Tibial artery (tissue), 4 donors: ENCODE data around the gene CABP1.

Experiments
- DNase-seq, 2 donors: peaks; one replicate each; pipeline ENCODE4 v3.0.0-alpha.2; 2019
- H3K27ac ChIP-seq, 2 donors: fragments of 200-600 bp; sonication (generic) in 1 of 2; 1 replicate in 1 of 2; 2 replicates in 1 of 2; pipeline ENCODE4 v1.5.1; 2018 to 2019; ENCODE audit warnings: mild to moderate bottlenecking in 1 of 2
- H3K27me3 ChIP-seq, 2 donors: fragments of 200-600 bp; sonication (generic) in 1 of 2; one replicate each; pipeline versions ENCODE4 v1.5.1 to v1.6.0; 2016 to 2019
- H3K36me3 ChIP-seq, 3 donors: fragments of 200-600 bp; sonication (generic) in 2 of 3; one replicate each; pipeline ENCODE4 v1.5.1; 2016 to 2019; ENCODE audit warnings: mild to moderate bottlenecking in 2 of 3
- H3K4me1 ChIP-seq, 4 donors: fragments of 200-600 bp; sonication (generic) in 2 of 4; 1 replicate in 3 of 4; 2 replicates in 1 of 4; pipeline ENCODE4 v1.5.1; 2016 to 2019
- H3K4me3 ChIP-seq, 2 donors: fragments of 200-600 bp; sonication (generic) in 1 of 2; 1 replicate in 1 of 2; 2 replicates in 1 of 2; pipeline ENCODE4 v1.5.1; 2018 to 2019; ENCODE audit warnings: mild to moderate bottlenecking in 2 of 2
- H3K9me3 ChIP-seq, 3 donors: fragments of 200-600 bp; sonication (generic) in 1 of 3; one replicate each; pipeline ENCODE4 v1.5.1; 2016 to 2019
- CTCF ChIP-seq, 2 experiments: fragments of 200-600 bp in 1 of 2; fragments of 450-650 bp in 1 of 2; IDR thresholded peaks; one replicate each; pipeline ENCODE4 v1.5.1; 2017 to 2019; ENCODE audit warnings: antibody characterized with exemption in 2 of 2, mild to moderate bottlenecking in 1 of 2, moderate library complexity in 1 of 2
- intact Hi-C: fragments of 100-400 bp; cut with DNase I; formaldehyde crosslinking; loops from one replicate; pipeline ENCODE4 v1.15.0; 2023; ENCODE audit warnings: low total_unique reads

Gene CABP1

GRCh38 chr12:120642826-120643225, 2.4 kb downstream of the CABP1 start:
- intact Hi-C loops, result loop anchor here (10.0 kb wide), 1 partner anchor 332 kb away; the partner anchor contains the start of gene HNF1A
- Histone ChIP-seq H3K27ac (no peak overlapping the region), H3K36me3 (no peaks in the 10 kb centered on the region), H3K4me1 (peaks cover 0 to 22% (median 15%) of the 10 kb centered on the region in 4 donors), H3K9me3 (no peaks in the 10 kb centered on the region), H3K4me3 (no peak overlapping the region), H3K27me3 (peaks cover 0 to 79% of the 10 kb centered on the region in 2 donors)
- DNase-seq, result no peak
- no peak for TF ChIP-seq CTCF (IDR thresholded peaks at IDR 0.05)

- Histone ChIP-seq H3K36me3 (no peaks in the 10 kb centered on the region), H3K9me3 (no peaks in the 10 kb centered on the region), H3K4me1 (peaks cover 0 to 25% (median 18%) of the 10 kb centered on the region in 4 donors), H3K27ac (no peak overlapping the region), H3K27me3 (peaks cover 0 to 72% of the 10 kb centered on the region in 2 donors), H3K4me3 (no peak overlapping the region)
- no peak for DNase-seq
- intact Hi-C loops, result loop anchor here (10.0 kb wide), 1 partner anchor 331 kb away; the partner anchor contains the start of gene HNF1A
- TF ChIP-seq CTCF (IDR thresholded peaks at IDR 0.05), result no peak
Measured at GRCh38 chr12:120643574-120643973, 3.1 kb downstream of the CABP1 start.

GRCh38 chr12:120646044-120646443, 5.6 kb downstream of the CABP1 start:
- H3K4me3 ChIP-seq, result no peak overlapping the region
- no peak overlapping the region for H3K27ac ChIP-seq
- no peaks in the 10 kb centered on the region for H3K36me3 ChIP-seq
- no peak for DNase-seq
- no peak for TF ChIP-seq CTCF (IDR thresholded peaks at IDR 0.05)
- intact Hi-C loops, result loop anchor here (5.0 to 10.0 kb wide), 4 partner anchors 41 to 329 kb away; partner anchors contain the start of genes HNF1A, MLEC, POP5 and UNC119B
- peaks cover 0 to 52% of the 10 kb centered on the region in 2 donors for H3K27me3 ChIP-seq
- no peaks in the 10 kb centered on the region for H3K9me3 ChIP-seq
- peaks cover 0 to 30% (median 23%) of the 10 kb centered on the region in 4 donors for H3K4me1 ChIP-seq

GRCh38 chr12:120647375-120647755, 6.9 kb downstream of the CABP1 start:
- DNase-seq, result no peak
- Histone ChIP-seq H3K9me3 (no peaks in the 10 kb centered on the region), H3K27ac (no peak overlapping the region), H3K27me3 (peaks cover 0 to 38% of the 10 kb centered on the region in 2 donors), H3K36me3 (no peaks in the 10 kb centered on the region), H3K4me1 (peaks cover 0 to 36% (median 22%) of the 10 kb centered on the region in 4 donors), H3K4me3 (no peak overlapping the region)
- intact Hi-C loops, result loop anchor here (5.0 to 10.0 kb wide), 4 partner anchors 40 to 327 kb away; partner anchors contain the start of genes HNF1A, MLEC, POP5 and UNC119B
- TF ChIP-seq CTCF (IDR thresholded peaks at IDR 0.05), result no peak

- Histone ChIP-seq H3K27ac (peak overlapping the region; percentile 88 to 92), H3K4me1 (peaks cover 0 to 58% (median 42%) of the 10 kb centered on the region in 4 donors), H3K36me3 (no peaks in the 10 kb centered on the region), H3K27me3 (peaks cover 0 to 17% of the 10 kb centered on the region in 2 donors), H3K9me3 (no peaks in the 10 kb centered on the region), H3K4me3 (peak overlapping the region; percentile 42 to 57)
- intact Hi-C loops, result loop anchor here (5.0 to 10.0 kb wide), 4 partner anchors 38 to 325 kb away; partner anchors contain the start of genes HNF1A, MLEC, POP5 and UNC119B
- DNase-seq, result peak in 1 of 2 donors; percentile 78
- TF ChIP-seq CTCF (IDR thresholded peaks at IDR 0.05), result no peak
Measured at GRCh38 chr12:120649442-120650232, 9.2 kb downstream of the CABP1 start.
